Activated CD4-positive, alpha-beta T cell treated with anti-CD3 and anti-CD28 coated beads, Interleukin-2, amount 10 ng/mL, durations not matched to agents 24 days and 14 days (primary cell): ENCODE results near the gene SMIM26. TPM values are rescaled to one million over a fixed set of nuclear protein-coding genes. Genes with fewer than 3 reads are reported as not detected.

Source experiments
- DNase-seq: peaks from one replicate; pipeline ENCODE4 v3.0.0; 2022
- H3K27ac Mint-ChIP-seq: one replicate; pipeline ENCODE4 v1.8.0; 2022; ENCODE audit warnings: mild to moderate bottlenecking, mixed read lengths
- H3K27me3 Mint-ChIP-seq: one replicate; pipeline ENCODE4 v1.8.0; 2022; ENCODE audit warnings: mixed read lengths
- H3K36me3 Mint-ChIP-seq: one replicate; pipeline ENCODE4 v1.8.0; 2022; ENCODE audit warnings: low read depth, mild to moderate bottlenecking, mixed read lengths
- H3K4me1 Mint-ChIP-seq: one replicate; pipeline ENCODE4 v1.8.0; 2021; ENCODE audit warnings: mixed read lengths
- H3K4me3 Mint-ChIP-seq: one replicate; pipeline ENCODE4 v1.8.0; 2022; ENCODE audit warnings: mild to moderate bottlenecking, moderate library complexity, mixed read lengths
- H3K9me3 Mint-ChIP-seq: one replicate; pipeline ENCODE4 v1.8.0; 2021; ENCODE audit warnings: mixed read lengths
- intact Hi-C: fragments of 100-400 bp; cut with micrococcal nuclease; formaldehyde crosslinking; loops from one replicate; pipeline ENCODE4 v1.15.1; 2023
- total RNA-seq: library from RNA; stranded (reverse); gene quantifications from 2 replicates; pipeline ENCODE4 v1.2.3, GENCODE V29; 2022

Gene SMIM26
- total RNA-seq, 1 donor from 2014 or later, result 60.2 TPM

DNA sequence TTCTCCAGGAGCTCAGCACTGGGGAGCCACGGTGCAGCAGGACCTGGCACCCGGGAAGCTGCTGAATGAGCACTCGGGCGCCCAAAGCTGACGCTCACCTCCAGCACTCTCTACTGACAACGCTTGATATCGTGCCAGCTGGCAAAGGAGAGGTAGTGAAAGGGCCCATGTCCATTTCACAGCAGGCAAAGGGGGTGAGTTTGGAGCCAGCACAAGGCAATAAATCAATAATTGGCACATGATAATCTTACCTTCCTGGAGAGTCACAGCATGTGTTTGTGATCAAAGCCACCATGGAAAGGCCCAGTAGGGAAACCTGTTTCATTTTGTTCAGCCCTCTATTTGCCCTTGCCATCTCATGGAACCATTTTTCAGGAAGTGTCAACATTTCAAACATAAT lies 23.3 kb upstream of the SMIM26 start:
- Mint-ChIP-seq H3K36me3 (peaks cover 60% of the 10 kb centered on the region), H3K27me3 (no peaks in the 10 kb centered on the region), H3K9me3 (no peaks in the 10 kb centered on the region), H3K4me1 (peaks cover 4% of the 10 kb centered on the region), H3K27ac (no peak overlapping the region), H3K4me3 (no peak overlapping the region)
- intact Hi-C loops, result no loop called here
- no peak for DNase-seq

DNA sequence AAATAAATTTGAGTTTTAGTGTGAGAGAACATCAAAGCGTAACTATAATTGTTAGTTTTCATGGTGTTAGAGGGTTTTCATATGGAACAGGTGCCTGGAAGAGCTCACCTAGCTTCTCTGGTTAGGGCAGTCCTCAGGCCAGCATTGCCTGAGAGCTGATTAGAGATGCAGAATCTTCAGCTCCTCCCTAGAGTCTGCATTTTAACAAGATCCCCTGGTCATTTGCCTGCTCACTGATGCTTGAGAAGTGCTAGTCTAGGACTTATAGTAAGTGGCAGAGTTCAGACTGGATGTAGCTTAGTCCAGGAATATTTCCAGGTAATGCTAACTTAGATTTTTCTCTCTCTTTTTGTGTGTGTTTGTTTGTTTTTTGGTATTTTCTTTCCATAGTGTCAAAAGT lies 21.7 kb upstream of the SMIM26 start:
- peaks cover 54% of the 10 kb centered on the region for H3K36me3 Mint-ChIP-seq
- no peaks in the 10 kb centered on the region for H3K9me3 Mint-ChIP-seq
- H3K4me1 Mint-ChIP-seq, result peaks cover 4% of the 10 kb centered on the region
- H3K4me3 Mint-ChIP-seq, result no peak overlapping the region
- intact Hi-C loops, result no loop called here
- no peak for DNase-seq
- no peaks in the 10 kb centered on the region for H3K27me3 Mint-ChIP-seq
- no peak overlapping the region for H3K27ac Mint-ChIP-seq

DNA sequence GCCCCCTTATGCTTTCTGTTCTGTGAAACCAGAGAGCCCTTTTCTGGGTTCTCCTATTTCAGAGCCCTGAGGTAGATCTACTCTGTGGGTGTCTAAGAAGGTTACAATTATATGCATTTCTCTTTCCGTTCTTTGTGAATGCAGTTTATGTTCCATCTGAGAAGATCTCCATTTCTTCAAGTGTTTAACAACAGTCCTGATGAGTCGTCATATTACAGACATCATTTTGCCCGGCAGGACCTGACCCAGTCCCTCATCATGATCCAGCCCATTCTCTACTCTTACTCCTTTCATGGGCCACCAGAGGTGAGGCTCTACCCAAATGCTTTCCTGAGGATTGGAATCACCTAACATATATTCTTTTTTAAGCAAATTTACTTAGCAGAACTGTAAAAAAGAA lies 18.8 kb upstream of the SMIM26 start:
- H3K27ac Mint-ChIP-seq, result no peak overlapping the region
- H3K4me1 Mint-ChIP-seq, result peaks cover under 1% of the 10 kb centered on the region
- DNase-seq, result no peak
- H3K27me3 Mint-ChIP-seq, result no peaks in the 10 kb centered on the region
- peaks cover 46% of the 10 kb centered on the region for H3K36me3 Mint-ChIP-seq
- no peak overlapping the region for H3K4me3 Mint-ChIP-seq
- H3K9me3 Mint-ChIP-seq, result no peaks in the 10 kb centered on the region
- intact Hi-C loops, result no loop called here

DNA sequence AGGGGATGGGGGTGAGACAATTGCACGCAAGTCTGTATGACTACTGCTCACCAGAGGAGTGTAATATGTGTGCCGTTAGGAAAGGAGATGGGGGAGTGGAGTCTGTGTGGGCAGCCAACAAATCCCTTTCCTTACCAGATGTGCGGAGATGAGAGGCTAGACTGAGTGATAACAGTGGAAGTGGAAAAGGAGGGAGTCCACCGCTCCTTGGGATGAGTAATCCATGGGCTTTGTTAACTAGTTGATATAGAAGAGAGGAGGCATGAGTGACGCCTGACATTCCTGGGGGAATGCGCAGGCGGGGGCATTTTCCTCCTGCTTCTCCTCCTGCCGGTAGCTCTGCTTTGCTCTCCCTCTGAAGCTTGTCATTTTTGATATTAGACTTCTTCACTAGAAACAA lies 13.5 kb upstream of the SMIM26 start:
- intact Hi-C loops, result no loop called here
- no peak overlapping the region for H3K4me3 Mint-ChIP-seq
- no peak for DNase-seq
- H3K27me3 Mint-ChIP-seq, result no peaks in the 10 kb centered on the region
- no peak overlapping the region for H3K27ac Mint-ChIP-seq
- H3K36me3 Mint-ChIP-seq, result peaks cover 55% of the 10 kb centered on the region
- H3K9me3 Mint-ChIP-seq, result no peaks in the 10 kb centered on the region
- no peaks in the 10 kb centered on the region for H3K4me1 Mint-ChIP-seq

DNA sequence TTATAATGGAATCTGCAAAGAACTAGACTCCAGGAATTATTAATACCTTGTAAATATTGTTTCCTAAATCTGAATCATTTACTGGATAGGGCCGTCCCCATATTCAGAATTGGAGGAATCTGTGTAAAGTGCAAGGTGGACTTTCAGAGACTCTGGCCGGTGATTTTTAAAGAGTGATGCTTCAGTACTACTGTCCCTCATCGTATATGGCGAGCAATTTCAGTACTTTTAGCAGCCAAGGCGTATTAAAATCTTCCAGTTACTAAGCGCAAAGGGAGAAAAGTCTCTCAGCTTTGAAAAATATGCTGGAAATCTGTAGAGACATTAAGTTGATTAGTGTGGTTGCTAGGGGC lies 483 bp downstream of the SMIM26 start:
- Mint-ChIP-seq H3K27me3 (no peaks in the 10 kb centered on the region), H3K4me3 (peak overlapping the region; percentile 97), H3K36me3 (peaks cover 23% of the 10 kb centered on the region), H3K27ac (peak overlapping the region; percentile 96), H3K4me1 (peaks cover 17% of the 10 kb centered on the region), H3K9me3 (no peaks in the 10 kb centered on the region)
- DNase-seq, result no peak
- intact Hi-C loops, result loop anchor here (1.0 to 10.0 kb wide), 6 partner anchors 20 to 279 kb away; partner anchors contain the start of genes DZANK1, POLR3F, SEC23B and ZNF133

DNA sequence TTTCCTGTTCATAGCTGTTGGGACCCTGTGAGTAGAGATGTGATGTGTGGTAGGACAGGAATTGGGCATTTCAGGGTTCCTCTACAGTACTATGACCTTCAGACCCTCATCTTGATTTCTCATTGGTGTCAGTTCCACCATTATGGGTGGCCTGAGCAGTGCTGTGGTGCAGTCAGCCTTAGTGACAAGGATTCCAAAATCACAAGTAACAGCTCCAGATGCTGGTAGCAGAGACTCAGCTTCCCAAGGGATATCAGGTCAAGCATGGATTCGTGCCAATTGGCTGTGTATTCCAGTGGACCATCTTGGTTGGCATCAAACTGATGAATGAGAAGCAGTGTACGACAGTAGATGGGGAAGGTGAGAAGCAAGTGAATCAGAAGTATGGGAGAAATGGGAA lies 3.8 kb downstream of the SMIM26 start:
- no peak overlapping the region for H3K4me3 Mint-ChIP-seq
- no peak for DNase-seq
- peaks cover 20% of the 10 kb centered on the region for H3K36me3 Mint-ChIP-seq
- H3K4me1 Mint-ChIP-seq, result peaks cover 17% of the 10 kb centered on the region
- H3K9me3 Mint-ChIP-seq, result no peaks in the 10 kb centered on the region
- intact Hi-C loops, result no loop called here
- H3K27ac Mint-ChIP-seq, result no peak overlapping the region
- H3K27me3 Mint-ChIP-seq, result no peaks in the 10 kb centered on the region

DNA sequence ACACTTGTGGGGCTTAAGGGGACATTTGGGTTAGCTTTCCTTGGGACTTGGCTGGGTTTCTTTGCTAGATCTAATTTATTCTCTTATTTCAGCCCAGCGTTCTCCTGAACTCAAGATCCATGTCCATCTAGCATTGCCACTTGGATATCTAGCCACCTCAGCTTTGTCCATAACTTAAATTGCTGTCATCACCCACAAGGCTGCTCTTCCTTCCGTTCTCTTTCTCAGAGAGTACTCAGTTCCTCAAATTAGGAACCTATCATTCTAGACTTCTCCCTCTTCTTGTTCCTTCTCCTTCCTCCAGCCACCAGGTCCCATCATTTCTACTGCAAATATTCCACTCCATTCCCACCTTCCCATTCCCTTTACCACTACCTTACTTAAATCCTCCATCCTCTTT lies 4.3 kb downstream of the SMIM26 start:
- no peak overlapping the region for H3K4me3 Mint-ChIP-seq
- intact Hi-C loops, result no loop called here
- no peaks in the 10 kb centered on the region for H3K27me3 Mint-ChIP-seq
- no peak overlapping the region for H3K27ac Mint-ChIP-seq
- DNase-seq, result no peak
- peaks cover 14% of the 10 kb centered on the region for H3K4me1 Mint-ChIP-seq
- H3K36me3 Mint-ChIP-seq, result peaks cover 20% of the 10 kb centered on the region
- H3K9me3 Mint-ChIP-seq, result no peaks in the 10 kb centered on the region

DNA sequence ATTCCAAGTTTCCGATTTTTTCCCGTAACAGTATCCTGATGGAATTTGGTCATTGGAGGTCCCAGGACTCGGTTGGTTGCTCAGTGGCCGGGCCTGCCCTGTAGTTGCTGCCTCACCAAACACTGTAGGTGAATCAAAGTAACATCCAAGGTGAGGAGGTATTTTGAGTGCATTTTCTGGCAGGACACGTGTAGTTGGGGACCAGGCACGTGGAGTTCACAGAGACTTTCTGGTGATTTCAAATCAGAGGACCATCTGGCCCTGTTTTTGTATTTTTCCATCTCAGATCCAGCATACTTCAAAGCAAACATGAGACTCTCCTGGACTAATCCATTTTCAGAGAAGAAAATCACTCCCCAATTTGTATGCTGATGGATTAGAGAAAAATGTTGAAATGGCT lies 10.7 kb downstream of the SMIM26 start:
- Mint-ChIP-seq H3K36me3 (no peaks in the 10 kb centered on the region), H3K4me3 (no peak overlapping the region), H3K4me1 (peaks cover 4% of the 10 kb centered on the region), H3K9me3 (no peaks in the 10 kb centered on the region), H3K27ac (no peak overlapping the region), H3K27me3 (no peaks in the 10 kb centered on the region)
- no peak for DNase-seq
- intact Hi-C loops, result no loop called here

DNA sequence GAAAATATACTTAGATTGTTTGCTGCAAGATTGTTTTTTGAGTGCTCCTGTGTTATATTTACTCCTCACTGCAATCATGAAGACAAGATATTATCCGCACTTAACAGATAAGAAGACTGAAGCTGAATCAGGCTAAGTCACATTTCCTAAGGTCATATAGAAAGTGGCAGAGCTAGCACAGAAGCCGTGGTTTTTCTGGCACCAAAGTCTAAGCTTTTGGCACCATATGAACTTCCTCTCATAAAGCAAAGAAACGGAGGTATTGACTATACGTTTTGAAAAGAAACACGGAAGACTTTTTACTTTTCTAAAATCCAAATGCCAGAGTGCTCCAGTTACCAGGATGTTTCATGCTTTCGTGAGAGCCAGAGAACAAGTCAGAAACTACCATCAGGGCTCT lies 11.3 kb downstream of the SMIM26 start:
- Mint-ChIP-seq H3K27ac (no peak overlapping the region), H3K9me3 (no peaks in the 10 kb centered on the region), H3K36me3 (no peaks in the 10 kb centered on the region), H3K4me1 (peaks cover 4% of the 10 kb centered on the region), H3K27me3 (no peaks in the 10 kb centered on the region), H3K4me3 (no peak overlapping the region)
- no peak for DNase-seq
- intact Hi-C loops, result no loop called here

DNA sequence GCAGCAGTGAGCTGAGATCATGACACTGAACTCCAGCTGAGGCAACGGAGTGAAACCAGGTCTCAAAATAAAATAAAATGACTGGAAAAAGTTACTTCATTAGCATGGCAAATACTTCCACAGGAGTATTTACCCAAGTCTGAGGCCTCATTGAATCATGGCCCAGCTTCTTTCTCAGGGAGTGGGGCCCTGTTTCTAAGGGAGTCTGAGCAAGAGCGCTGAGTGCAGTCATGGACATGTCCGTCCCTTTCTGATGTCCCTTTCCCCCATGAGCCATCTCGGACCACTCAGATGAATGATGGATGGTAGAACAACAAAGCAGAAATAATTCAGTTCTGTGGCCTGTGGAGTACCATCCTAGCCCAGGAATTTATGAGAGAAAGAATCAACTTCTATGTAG lies 12.8 kb downstream of the SMIM26 start:
- H3K9me3 Mint-ChIP-seq, result no peaks in the 10 kb centered on the region
- intact Hi-C loops, result no loop called here

DNA sequence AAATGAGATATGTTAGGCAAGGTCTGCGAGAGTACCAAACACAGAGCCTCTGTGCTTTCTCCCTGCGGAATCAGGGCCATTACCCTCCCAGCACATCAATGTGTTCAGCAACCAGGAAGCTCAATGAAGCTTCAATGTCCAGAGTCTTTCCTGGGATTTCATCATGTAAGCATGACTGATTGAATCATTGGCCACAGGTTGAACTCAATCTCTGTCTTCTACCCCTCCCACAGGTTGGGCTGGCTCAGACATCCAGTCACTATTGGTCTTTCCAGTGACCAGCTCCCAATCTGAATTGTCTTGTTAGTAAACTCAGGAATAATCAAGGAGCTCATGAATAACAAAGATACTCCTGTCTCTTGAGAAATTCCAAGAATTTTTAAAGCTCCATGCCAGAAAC lies 17.9 kb downstream of the SMIM26 start:
- Mint-ChIP-seq H3K27me3 (peaks cover 7% of the 10 kb centered on the region), H3K4me1 (peaks cover 25% of the 10 kb centered on the region), H3K9me3 (no peaks in the 10 kb centered on the region), H3K4me3 (no peak overlapping the region), H3K27ac (no peak overlapping the region), H3K36me3 (no peaks in the 10 kb centered on the region)
- intact Hi-C loops, result loop anchor here (5.0 kb wide), 2 partner anchors 298 to 903 kb away; partner anchors contain the start of genes RRBP1 and ZNF133
- DNase-seq, result no peak

More for the DNA sequence above, 12.8 kb downstream of the SMIM26 start:
- Mint-ChIP-seq H3K4me1 (peaks cover 4% of the 10 kb centered on the region), H3K27ac (no peak overlapping the region), H3K27me3 (peaks cover 5% of the 10 kb centered on the region), H3K4me3 (no peak overlapping the region), H3K36me3 (no peaks in the 10 kb centered on the region)
- no peak for DNase-seq

DNA sequence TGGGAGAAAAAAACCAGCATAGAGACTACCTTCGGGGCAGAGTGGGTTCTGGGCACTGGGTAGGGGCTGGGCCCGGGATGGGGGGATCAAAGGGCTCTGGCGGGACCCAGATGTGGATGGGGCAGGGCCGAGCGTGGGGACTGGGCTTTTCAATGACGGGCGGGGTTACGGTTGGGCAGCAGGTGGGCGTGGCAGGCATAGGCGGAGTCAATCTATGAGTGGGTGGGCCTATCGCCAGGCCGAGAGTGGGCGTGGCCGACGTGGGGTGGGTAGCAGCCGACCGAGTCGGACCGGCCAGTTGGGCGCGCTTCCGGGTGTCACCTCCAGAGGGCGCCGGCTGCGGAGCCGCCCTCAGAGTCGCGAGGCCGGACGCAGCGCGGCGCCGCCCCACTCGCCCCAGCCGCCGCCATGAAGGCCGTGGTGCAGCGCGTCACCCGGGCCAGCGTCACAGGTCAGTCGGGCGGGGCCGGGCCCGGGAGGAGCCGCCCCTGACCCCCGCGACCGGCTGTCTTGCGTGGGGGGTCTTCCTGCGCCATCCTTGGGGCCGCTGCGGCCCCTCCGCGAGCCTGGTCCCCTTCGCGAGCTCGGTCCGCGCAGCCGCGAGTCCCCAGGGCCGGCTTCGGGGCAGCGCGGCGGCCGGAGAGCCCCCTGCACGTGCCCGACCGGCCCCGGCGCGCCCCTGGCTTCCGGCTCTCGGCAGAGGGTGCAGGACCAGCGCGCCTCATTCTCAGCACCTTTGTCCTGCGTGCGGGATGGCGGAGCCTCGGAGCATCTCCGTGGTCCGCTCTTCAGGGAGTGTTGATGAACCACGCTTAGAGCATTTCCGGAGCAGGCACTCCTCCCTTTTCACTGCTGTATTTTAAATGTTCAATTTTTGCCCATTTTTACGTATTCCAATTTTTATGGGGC lies 20.7 kb downstream of the SMIM26 start, which contains the start of gene DTD1:
TSS of gene DTD1 (plus strand) at position 390 of the 909 bp plus-strand sequence. CDS start at position 409, 19 bp downstream.
- peak; percentile 96 for DNase-seq
- H3K9me3 Mint-ChIP-seq, result no peaks in the 10 kb centered on the region
- peaks cover 25% of the 10 kb centered on the region for H3K4me1 Mint-ChIP-seq
- peak within 1 kb of the TSS; percentile 88 for H3K27ac Mint-ChIP-seq
- intact Hi-C loops, result loop anchor here (1.0 to 5.0 kb wide), 7 partner anchors 21 to 906 kb away; partner anchors contain the start of genes DZANK1, MGME1, POLR3F and RRBP1
- no peaks in the 10 kb centered on the region for H3K36me3 Mint-ChIP-seq
- peaks cover 7% of the 10 kb centered on the region for H3K27me3 Mint-ChIP-seq
- H3K4me3 Mint-ChIP-seq, result peak within 1 kb of the TSS; percentile 94

DNA sequence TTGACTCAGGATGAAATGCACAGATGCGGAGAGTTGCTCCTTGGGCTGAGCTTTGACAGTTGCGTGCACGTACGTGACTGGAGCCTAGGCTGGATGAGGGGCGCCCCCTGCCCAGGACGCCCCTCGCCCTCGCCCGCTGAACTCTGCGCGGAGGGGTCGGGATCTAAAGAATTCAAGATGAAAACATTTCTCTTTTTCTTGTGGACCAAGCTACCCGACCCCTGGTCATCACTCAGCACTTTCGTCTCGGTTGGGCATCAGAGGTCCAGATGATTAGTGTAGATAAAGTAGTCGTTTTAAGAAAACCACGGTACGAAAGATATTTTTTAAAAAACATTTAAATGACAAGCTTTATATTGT lies 21.3 kb downstream of the SMIM26 start:
- peak overlapping the region; percentile 91 for H3K4me3 Mint-ChIP-seq
- DNase-seq, result no peak
- peaks cover 25% of the 10 kb centered on the region for H3K4me1 Mint-ChIP-seq
- H3K9me3 Mint-ChIP-seq, result no peaks in the 10 kb centered on the region
- intact Hi-C loops, result loop anchor here (1.0 to 5.0 kb wide), 3 partner anchors 206 to 906 kb away; partner anchors contain the start of genes RRBP1 and ZNF133
- H3K27ac Mint-ChIP-seq, result peak overlapping the region; percentile 88
- peaks cover 7% of the 10 kb centered on the region for H3K27me3 Mint-ChIP-seq
- no peaks in the 10 kb centered on the region for H3K36me3 Mint-ChIP-seq

DNA sequence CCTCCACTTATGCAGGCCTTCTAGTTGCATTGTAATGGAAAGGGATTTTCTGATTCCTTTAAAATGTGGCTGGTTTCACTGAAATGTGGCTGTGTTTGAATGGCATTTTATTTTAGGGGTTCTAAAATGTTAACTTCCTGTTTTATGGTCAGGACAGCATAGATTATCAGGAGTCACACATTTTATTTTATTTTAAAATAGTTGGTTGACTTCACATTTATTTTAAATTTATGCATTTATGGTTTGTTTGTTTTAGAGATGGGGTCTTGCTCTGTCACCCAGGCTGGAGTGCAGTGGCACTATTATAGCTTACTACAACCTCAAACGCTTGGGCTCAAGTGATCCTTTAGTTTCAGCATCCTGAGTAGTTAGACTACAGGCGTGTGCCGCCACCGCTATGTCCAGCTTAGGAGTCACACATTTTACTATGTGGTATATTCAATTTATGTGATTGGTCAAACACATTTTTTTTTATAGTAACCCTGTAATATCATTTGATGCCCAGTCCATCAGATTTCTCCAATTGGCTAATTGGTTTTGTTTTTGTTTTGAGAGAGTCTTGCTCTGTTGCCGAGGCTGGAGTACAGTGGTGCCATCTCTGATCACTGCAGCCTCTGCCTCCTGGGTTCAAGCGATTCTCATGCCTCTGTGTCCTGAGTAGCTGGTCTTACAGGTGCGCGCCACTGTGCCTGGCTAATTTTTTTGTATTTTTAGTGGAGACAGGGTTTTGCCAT lies 22.9 kb downstream of the SMIM26 start:
- Mint-ChIP-seq H3K27me3 (peaks cover 2% of the 10 kb centered on the region), H3K36me3 (peaks cover 3% of the 10 kb centered on the region), H3K4me3 (peak overlapping the region; percentile 59), H3K4me1 (peaks cover 25% of the 10 kb centered on the region), H3K27ac (no peak overlapping the region), H3K9me3 (no peaks in the 10 kb centered on the region)
- intact Hi-C loops, result loop anchor here (5.0 kb wide), 2 partner anchors 303 to 908 kb away; partner anchors contain the start of genes RRBP1 and ZNF133
- no peak for DNase-seq
